OCI-LY1 (cell line): ENCODE measurements around the gene MRPS12.

Experiments
- H2AFZ ChIP-seq: fragments of 200-600 bp; sonication (generic), shearing (Covaris generic); 2 replicates; pipeline ENCODE4 v1.6.0; 2014; ENCODE audit warnings: antibody characterized with exemption, mild to moderate bottlenecking, low read length
- H3F3A ChIP-seq: fragments of 200-600 bp; sonication (generic), shearing (Covaris generic); 2 replicates; pipeline ENCODE4 v1.6.0; 2014; ENCODE audit warnings: mild to moderate bottlenecking, antibody characterized with exemption, low read length, moderate library complexity; ENCODE audit not compliant: insufficient read depth
- H3K27ac ChIP-seq: fragments of 200-600 bp; sonication (generic); 2 replicates; pipeline ENCODE4 v1.5.1; 2014; ENCODE audit warnings: low read length, mixed run types, mild to moderate bottlenecking, low read depth; ENCODE audit not compliant: poor library complexity, severe bottlenecking
- H3K27me3 ChIP-seq: fragments of 200-600 bp; sonication (generic); 2 replicates; pipeline ENCODE4 v1.6.0; 2014; ENCODE audit warnings: antibody characterized with exemption, mild to moderate bottlenecking, low read length, moderate library complexity; ENCODE audit not compliant: insufficient read depth
- H3K36me3 ChIP-seq: fragments of 200-600 bp; sonication (generic); 2 replicates; pipeline ENCODE4 v1.6.1; 2014; ENCODE audit warnings: mild to moderate bottlenecking, antibody characterized with exemption, low read length, moderate library complexity, mixed read lengths; ENCODE audit not compliant: insufficient read depth
- H3K4me1 ChIP-seq: fragments of 200-600 bp; sonication (generic); 2 replicates; pipeline ENCODE4 v1.5.1; 2014; ENCODE audit warnings: mild to moderate bottlenecking, low read length, moderate library complexity; ENCODE audit not compliant: insufficient read depth, severe bottlenecking
- H3K4me2 ChIP-seq: fragments of 200-600 bp; sonication (generic), shearing (Covaris generic); 2 replicates; pipeline ENCODE4 v1.6.1; 2014; ENCODE audit warnings: low read length
- H3K4me3 ChIP-seq: fragments of 200-600 bp; sonication (generic); 2 replicates; pipeline ENCODE4 v1.5.1; 2014; ENCODE audit warnings: low read length, low read depth, mild to moderate bottlenecking, mixed read lengths; ENCODE audit not compliant: poor library complexity, severe bottlenecking
- H3K79me2 ChIP-seq: fragments of 200-600 bp; shearing (Covaris generic); 2 replicates; pipeline ENCODE4 v1.6.1; 2016; ENCODE audit warnings: mixed run types, low read length, mixed read lengths; ENCODE audit not compliant: insufficient read depth
- H3K9ac ChIP-seq: fragments of 200-600 bp; sonication (generic), shearing (Covaris generic); 2 replicates; pipeline ENCODE4 v1.6.1; 2014; ENCODE audit warnings: mild to moderate bottlenecking, low read length, mixed read lengths
- H3K9me2 ChIP-seq: fragments of 200-600 bp; sonication (generic), shearing (Covaris generic); 2 replicates; pipeline ENCODE4 v1.6.1; 2014; ENCODE audit warnings: low read depth, mild to moderate bottlenecking, low read length, mixed read lengths
- H3K9me3 ChIP-seq: fragments of 200-600 bp; shearing (Covaris generic); 2 replicates; pipeline ENCODE4 v1.6.1; 2014; ENCODE audit warnings: low read length, mixed read lengths
- H4K20me1 ChIP-seq: fragments of 200-600 bp; sonication (generic), shearing (Covaris generic); 2 replicates; pipeline ENCODE4 v1.6.0; 2016; ENCODE audit warnings: mild to moderate bottlenecking, low read length; ENCODE audit not compliant: insufficient read depth
- EZH2 ChIP-seq: fragments of 200-600 bp; sonication (generic), shearing (Covaris generic); IDR thresholded peaks from 2 replicates; pipeline ENCODE4 v1.8.0; 2017; ENCODE audit warnings: borderline replicate concordance, mixed run types, mild to moderate bottlenecking, antibody characterized with exemption, low read length, moderate library complexity, mixed read lengths
- TF ChIP-seq, protein P1 (sequence below): fragments of 200-600 bp; sonication (generic), shearing (Covaris generic); IDR thresholded peaks from 2 replicates; pipeline ENCODE4 v1.5.1; 2017; ENCODE audit warnings: mild to moderate bottlenecking, antibody characterized with exemption, low read length, moderate library complexity, mixed read lengths

Gene MRPS12

DNA sequence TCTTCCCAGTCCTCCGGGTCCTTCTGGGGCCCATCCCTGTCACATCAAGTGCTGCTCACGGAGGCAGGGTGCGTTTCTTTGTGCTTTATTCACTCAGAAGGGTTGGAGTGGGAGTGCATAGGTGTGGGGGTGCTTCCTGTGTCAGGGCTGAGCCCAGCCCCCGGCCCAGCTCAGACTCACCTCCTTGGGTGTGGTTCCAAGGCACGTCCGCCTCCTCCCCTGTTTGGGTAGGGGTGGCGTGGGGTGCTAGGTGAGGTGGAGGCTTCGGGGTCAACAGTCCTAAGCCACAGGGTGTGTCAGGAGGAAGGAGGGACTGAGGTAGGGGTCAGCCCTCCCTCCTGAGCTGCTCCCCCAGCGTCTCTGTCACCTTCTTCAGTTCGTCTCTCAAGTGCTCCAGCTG is 21.8 kb upstream of the MRPS12 start:
- Histone ChIP-seq H3K4me2 (no peak overlapping the region), H3K36me3 (peaks cover 45% of the 10 kb centered on the region), H3K79me2 (no peaks in the 10 kb centered on the region), H3K27ac (no peak overlapping the region), H3K4me3 (no peak overlapping the region), H3K27me3 (no peaks in the 10 kb centered on the region), H4K20me1 (no peaks in the 10 kb centered on the region), H3K9me3 (no peaks in the 10 kb centered on the region), H3K9me2 (no peaks in the 10 kb centered on the region), H2AFZ (no peak overlapping the region), H3K9ac (no peak overlapping the region), H3K4me1 (no peaks in the 10 kb centered on the region), H3F3A (no peaks in the 10 kb centered on the region)
- TF ChIP-seq, protein P1, sequence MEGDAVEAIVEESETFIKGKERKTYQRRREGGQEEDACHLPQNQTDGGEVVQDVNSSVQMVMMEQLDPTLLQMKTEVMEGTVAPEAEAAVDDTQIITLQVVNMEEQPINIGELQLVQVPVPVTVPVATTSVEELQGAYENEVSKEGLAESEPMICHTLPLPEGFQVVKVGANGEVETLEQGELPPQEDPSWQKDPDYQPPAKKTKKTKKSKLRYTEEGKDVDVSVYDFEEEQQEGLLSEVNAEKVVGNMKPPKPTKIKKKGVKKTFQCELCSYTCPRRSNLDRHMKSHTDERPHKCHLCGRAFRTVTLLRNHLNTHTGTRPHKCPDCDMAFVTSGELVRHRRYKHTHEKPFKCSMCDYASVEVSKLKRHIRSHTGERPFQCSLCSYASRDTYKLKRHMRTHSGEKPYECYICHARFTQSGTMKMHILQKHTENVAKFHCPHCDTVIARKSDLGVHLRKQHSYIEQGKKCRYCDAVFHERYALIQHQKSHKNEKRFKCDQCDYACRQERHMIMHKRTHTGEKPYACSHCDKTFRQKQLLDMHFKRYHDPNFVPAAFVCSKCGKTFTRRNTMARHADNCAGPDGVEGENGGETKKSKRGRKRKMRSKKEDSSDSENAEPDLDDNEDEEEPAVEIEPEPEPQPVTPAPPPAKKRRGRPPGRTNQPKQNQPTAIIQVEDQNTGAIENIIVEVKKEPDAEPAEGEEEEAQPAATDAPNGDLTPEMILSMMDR, result no peak
- no peak for TF ChIP-seq EZH2

DNA sequence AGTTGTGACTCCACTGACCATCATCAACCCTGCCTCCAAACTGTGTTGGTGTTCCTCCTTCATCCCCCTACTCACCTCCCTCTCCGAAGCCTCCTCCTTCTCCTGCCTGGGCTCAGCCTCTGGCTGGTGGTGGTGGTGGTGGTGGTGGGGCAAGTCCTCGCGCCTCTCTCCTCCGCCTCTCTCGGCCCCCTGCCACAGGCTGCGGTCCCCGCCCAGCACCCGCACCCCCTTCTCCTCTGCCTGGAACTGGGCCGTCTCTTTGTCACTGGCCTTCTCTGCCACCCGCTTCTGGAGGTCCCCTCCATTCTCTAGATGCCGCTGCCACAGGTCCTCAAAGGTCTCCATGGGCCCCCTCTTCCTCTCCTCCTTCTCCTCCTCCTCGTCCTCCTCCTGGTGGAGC is 20.3 kb upstream of the MRPS12 start:
- H3K79me2 ChIP-seq, result no peaks in the 10 kb centered on the region
- H3K9me2 ChIP-seq, result no peaks in the 10 kb centered on the region
- no peak overlapping the region for H3K27ac ChIP-seq
- no peak for TF ChIP-seq EZH2
- TF ChIP-seq, protein P1, result no peak
- H3K4me1 ChIP-seq, result no peaks in the 10 kb centered on the region
- H3K9me3 ChIP-seq, result no peaks in the 10 kb centered on the region
- no peak overlapping the region for H3K4me3 ChIP-seq
- peaks cover 31% of the 10 kb centered on the region for H3K36me3 ChIP-seq
- no peak overlapping the region for H3K4me2 ChIP-seq
- H3K27me3 ChIP-seq, result no peaks in the 10 kb centered on the region
- H4K20me1 ChIP-seq, result no peaks in the 10 kb centered on the region
- H2AFZ ChIP-seq, result no peak overlapping the region
- no peak overlapping the region for H3K9ac ChIP-seq
- no peaks in the 10 kb centered on the region for H3F3A ChIP-seq

DNA sequence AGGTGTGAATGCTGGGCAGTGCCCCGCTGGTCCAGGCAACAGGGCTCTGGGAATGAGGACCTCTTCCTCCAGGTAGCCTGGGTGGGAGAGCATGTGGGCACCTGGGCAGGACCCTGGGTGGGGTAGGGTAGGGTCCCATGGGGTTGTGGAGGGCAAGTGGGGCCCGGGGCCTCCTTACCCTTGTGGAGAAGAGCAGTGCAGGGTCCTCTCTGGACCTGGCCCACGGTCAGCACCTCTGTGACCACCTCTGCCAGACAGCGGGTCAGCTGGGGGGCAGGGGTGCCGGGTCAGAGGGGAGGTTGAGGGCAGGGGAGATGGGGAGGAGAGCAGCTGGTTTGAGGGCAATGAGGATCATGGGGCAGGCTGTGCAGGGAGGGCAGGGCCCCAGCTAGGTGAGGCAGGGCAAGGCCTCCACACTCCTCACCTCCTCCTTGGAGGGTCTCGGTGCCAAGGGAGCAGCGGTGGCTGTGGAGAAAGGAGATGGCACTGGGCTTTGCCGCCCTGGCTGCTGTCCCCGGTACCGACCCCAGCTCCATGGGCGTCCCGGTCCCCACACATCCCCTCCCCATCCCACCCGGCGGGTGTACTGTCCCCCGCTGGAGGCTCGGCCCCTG is 19.2 kb upstream of the MRPS12 start:
- no peaks in the 10 kb centered on the region for H3K4me1 ChIP-seq
- H3K27ac ChIP-seq, result no peak overlapping the region
- no peak overlapping the region for H3K9ac ChIP-seq
- H3F3A ChIP-seq, result no peaks in the 10 kb centered on the region
- peaks cover 25% of the 10 kb centered on the region for H3K36me3 ChIP-seq
- no peaks in the 10 kb centered on the region for H3K79me2 ChIP-seq
- H3K9me3 ChIP-seq, result no peaks in the 10 kb centered on the region
- no peaks in the 10 kb centered on the region for H4K20me1 ChIP-seq
- H2AFZ ChIP-seq, result no peak overlapping the region
- H3K4me2 ChIP-seq, result no peak overlapping the region
- H3K27me3 ChIP-seq, result no peaks in the 10 kb centered on the region
- no peak overlapping the region for H3K4me3 ChIP-seq
- TF ChIP-seq EZH2, result no peak
- TF ChIP-seq, protein P1, result no peak
- H3K9me2 ChIP-seq, result no peaks in the 10 kb centered on the region
